ENCODE results near the gene JUP. TPM values are rescaled to one million over a fixed set of nuclear protein-coding genes. Genes with fewer than 3 reads are reported as not detected.

Gene JUP
- total RNA-seq, 3 donors from 2014 or later: 0.86 to 0.98 (median 0.92) TPM

DNA sequence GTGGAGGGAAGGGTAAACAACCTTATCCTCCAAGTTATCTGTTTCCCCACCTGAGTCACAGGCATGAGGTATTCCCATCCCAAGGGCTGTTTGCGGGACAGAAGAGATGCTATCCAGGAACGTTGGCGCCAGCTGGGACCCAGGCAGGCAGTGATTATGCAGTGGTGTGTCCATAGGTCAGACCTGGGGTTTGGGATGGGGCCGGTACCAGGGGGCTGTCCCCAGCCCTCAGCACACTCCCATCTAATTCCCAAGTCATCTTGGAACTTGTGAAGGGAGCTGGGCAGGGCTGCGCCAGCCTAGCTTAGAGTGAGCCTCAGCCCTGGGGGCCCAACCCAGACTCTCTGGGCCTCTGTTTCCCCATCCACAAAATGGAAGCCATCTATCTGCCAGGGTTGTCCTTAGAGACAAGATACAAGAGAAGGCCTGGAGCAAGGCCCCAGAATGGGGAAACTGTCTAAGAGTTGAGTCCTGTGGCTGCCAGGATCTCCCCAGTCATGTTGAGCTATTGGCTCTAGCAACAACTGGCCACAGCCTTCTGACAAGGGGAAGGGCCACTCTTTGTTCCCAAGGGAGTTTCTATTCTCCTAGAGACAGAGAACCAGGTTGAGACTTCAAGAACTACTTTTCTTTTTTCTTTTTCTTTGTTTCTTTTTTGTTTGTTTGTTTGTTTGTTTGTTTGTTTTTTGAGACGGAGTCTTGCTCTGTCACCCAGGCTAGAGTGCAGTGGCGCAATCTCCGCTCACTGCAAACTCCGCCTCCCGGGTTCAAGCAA lies 9.8 kb upstream of the JUP start:
- H3K4me3 Mint-ChIP-seq: no peak overlapping the region
- no peaks in the 10 kb centered on the region for H3K4me1 Mint-ChIP-seq (ENCODE audit: low read depth)
- no peak for DNase-seq
- no peaks in the 10 kb centered on the region for H3K27me3 Mint-ChIP-seq (ENCODE audit: low read depth)
- no peaks in the 10 kb centered on the region for H3K36me3 Mint-ChIP-seq (ENCODE audit: insufficient read depth)
- ATAC-seq: no peak
- H3K9me3 Mint-ChIP-seq: no peaks in the 10 kb centered on the region

DNA sequence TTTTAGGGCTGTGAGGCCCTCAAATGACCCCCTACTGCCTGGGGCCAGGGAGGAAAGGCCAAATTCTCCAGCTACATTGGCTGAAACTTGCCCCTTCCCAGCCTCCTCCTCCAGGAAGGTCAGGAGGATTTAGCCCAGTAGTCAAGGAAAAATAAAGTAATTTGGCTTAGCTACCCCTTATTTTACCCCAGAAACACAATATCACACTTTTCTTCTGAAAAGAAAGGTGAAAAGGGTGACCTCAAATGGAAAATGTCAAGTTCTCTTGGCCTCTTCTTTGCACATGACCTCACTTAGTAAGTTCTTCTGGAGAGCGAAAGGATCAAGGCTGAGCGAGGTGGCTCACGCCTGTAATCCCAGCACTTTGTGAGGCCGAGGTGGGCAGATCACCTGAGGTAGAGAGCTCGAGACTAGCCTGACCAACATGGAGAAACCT lies 8.0 kb upstream of the JUP start:
- Mint-ChIP-seq H3K9me3 (no peaks in the 10 kb centered on the region), H3K4me3 (no peak overlapping the region), H3K4me1 (ENCODE audit: low read depth) (peaks cover 3% of the 10 kb centered on the region), H3K36me3 (ENCODE audit: insufficient read depth) (no peaks in the 10 kb centered on the region), H3K27me3 (ENCODE audit: low read depth) (no peaks in the 10 kb centered on the region)
- DNase-seq (no peak), ATAC-seq (no peak)

DNA sequence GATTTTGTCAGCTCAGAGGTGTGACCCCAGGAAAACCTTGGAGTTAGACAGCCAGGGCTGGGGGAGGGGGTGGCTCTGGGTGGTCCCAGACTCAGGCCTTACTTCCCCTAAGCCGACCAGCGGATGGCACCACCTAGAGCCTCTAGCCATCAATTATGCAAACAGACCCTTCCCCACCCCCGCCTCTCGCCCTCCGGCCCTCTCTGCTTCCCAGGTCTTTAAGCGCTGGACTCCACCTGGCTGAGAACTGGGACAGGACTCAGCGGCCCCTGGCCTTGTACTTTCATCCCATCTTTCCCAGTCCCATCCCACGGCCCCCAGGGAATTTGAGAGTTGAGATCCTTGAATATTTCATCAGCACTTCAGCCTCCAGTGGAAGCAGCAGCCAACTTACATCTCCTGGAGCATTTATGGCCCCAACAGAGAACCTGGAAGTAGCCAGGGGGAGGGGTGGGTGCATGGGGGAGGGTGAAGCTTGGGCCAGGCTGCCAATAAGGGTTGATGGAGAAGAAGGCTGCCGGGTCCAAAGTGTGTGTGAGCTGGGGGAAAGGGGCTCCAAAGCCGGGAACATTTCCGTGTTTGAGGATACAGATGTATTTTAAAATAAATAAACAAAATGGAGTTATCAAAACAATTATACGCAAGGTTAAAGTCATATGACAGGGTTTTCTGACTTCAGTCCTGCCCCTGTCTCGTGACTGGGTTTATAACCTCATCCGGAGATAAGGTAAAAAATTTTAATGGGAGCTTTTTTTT lies 7.5 kb upstream of the JUP start:
- H3K36me3 Mint-ChIP-seq (ENCODE audit: insufficient read depth): no peaks in the 10 kb centered on the region
- no peak overlapping the region for H3K4me3 Mint-ChIP-seq
- DNase-seq: no peak
- H3K27me3 Mint-ChIP-seq (ENCODE audit: low read depth): no peaks in the 10 kb centered on the region
- peaks cover 3% of the 10 kb centered on the region for H3K4me1 Mint-ChIP-seq (ENCODE audit: low read depth)
- H3K9me3 Mint-ChIP-seq: no peaks in the 10 kb centered on the region
- no peak for ATAC-seq

DNA sequence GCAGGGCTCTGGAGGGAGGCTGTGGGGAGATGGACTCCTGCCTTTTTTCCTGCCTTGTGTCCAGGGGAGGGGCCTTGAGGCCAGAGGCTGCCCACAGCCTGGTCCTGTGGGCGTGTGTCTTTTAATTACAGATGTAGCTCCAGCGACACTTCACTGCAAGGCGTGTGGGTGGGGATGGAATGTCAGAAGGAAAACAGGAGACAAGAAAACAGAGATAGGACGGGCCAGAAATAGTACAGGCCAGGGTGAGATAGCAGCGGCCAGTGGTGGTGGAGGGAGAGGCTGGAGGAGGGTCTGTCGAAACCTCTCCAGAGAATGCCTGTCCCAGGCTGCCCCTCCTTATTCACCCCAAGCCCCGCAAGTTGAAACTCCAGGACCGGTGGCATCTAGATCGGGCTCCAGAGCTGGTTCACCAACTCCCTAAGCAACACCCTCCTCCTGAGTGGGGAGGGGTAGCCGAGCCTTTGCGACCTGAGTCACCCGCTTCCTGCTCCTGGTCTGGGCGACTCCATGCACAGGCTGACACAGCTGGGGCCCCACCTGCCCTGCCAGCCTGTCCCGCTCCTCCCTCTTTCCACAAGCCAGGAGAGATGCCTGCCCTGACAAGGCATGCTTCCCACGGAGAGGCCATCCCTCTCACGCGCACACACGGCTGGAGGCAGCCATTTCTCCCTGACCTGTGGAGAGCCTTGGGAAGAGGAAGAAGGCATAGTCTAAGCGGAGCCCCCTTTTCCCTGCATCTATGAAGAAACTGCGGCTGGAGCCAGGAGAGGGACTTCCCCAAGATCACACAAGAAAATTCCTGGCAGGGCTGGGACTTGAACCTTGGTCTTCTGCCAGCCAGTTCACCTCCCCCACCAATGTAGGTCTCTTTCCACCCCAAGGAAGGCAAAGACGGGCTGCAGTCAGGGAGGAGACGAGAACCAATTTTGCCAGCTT lies 6.6 kb upstream of the JUP start:
- no peaks in the 10 kb centered on the region for H3K27me3 Mint-ChIP-seq (ENCODE audit: low read depth)
- DNase-seq (no peak), ATAC-seq (no peak)
- no peak overlapping the region for H3K4me3 Mint-ChIP-seq
- H3K9me3 Mint-ChIP-seq: no peaks in the 10 kb centered on the region
- H3K4me1 Mint-ChIP-seq (ENCODE audit: low read depth): peaks cover 7% of the 10 kb centered on the region
- no peaks in the 10 kb centered on the region for H3K36me3 Mint-ChIP-seq (ENCODE audit: insufficient read depth)

DNA sequence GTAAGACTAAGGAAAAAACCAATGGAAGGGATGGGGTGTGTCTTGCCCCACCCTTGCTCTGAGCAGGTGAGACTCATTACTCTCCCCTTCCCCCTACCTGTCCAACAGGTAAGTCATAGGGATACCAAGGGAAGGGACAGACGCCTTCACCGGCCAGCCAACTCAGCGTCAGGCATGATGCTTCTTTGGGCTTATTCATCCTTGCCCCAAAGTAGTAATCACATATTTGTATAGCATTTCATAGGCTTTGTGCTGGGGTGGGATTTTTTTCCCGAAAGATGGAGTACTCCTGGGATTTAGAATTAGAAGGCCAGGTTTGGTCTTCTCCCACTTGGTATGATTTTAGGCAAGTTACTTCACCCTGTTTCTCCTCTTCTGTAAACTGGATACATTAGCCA lies 509 bp upstream of the JUP start:
- Mint-ChIP-seq H3K9me3 (no peaks in the 10 kb centered on the region), H3K36me3 (ENCODE audit: insufficient read depth) (no peaks in the 10 kb centered on the region), H3K4me1 (ENCODE audit: low read depth) (peaks cover 19% of the 10 kb centered on the region), H3K27me3 (ENCODE audit: low read depth) (peaks cover 16% of the 10 kb centered on the region), H3K4me3 (peak overlapping the region; percentile 66)
- no peak for ATAC-seq
- no peak for DNase-seq

DNA sequence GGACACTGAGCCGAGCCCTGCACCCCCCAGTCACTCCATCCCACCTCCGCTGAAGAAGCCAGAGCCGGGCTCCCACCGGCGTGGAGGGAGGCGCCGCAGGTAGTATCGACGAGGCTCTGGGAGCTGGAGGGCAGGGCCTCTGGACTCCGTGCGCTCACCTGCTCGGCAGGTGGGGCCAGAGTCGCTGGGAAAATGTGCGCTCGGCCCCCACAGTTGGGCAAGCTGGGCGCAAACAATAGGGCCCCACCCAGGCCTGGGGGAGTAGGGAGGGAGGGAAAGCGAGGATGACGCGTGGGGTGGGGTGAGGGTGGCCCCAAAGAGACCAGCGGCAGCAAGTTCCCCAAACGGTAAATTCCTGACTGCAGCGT lies 668 bp downstream of the JUP start:
- H3K4me3 Mint-ChIP-seq: peak overlapping the region; percentile 46
- H3K36me3 Mint-ChIP-seq (ENCODE audit: insufficient read depth): no peaks in the 10 kb centered on the region
- H3K9me3 Mint-ChIP-seq: no peaks in the 10 kb centered on the region
- no peak for DNase-seq
- ATAC-seq: no peak
- H3K27me3 Mint-ChIP-seq (ENCODE audit: low read depth): peaks cover 23% of the 10 kb centered on the region
- peaks cover 19% of the 10 kb centered on the region for H3K4me1 Mint-ChIP-seq (ENCODE audit: low read depth)

DNA sequence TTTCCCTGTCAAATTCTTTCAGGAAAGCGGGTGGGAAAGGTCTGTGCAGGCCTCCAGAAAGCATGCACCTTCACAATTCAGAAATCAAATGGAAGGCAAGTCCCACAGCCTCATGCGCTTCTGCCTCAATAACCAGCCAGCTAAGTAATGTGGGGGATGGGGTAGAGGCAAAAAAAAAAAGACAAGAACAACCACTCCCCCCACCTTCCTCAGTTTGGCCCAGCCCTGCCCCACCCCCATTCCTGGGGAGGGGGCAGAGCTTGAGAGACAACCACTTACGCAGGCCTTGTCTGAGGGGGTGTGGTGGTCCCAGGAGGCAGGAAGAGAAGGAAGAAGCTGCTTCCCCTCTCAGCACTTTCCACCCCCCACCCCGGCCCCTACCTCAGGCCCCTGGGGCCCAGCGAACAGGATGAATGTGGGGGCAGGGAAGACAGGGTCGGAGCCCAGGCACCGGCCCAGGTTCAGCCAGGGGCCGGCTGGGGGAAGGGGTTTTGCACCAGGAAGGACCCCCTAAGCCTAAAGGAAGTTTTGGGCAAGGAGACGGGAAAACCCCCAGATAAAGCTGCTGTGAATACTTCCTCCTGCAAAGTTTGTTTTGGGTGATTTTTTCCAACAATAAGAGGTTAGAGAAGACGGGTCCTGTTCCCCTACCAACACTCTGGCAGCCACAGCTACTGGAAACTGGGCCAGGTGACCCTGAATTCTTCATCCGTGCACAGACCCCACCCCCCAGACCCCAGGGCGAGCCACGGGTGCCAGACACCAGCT lies 1.2 kb downstream of the JUP start:
- ATAC-seq: no peak
- Mint-ChIP-seq H3K4me3 (peak overlapping the region; percentile 46), H3K4me1 (ENCODE audit: low read depth) (peaks cover 17% of the 10 kb centered on the region), H3K9me3 (no peaks in the 10 kb centered on the region), H3K36me3 (ENCODE audit: insufficient read depth) (no peaks in the 10 kb centered on the region), H3K27me3 (ENCODE audit: low read depth) (peaks cover 25% of the 10 kb centered on the region)
- no peak for DNase-seq

DNA sequence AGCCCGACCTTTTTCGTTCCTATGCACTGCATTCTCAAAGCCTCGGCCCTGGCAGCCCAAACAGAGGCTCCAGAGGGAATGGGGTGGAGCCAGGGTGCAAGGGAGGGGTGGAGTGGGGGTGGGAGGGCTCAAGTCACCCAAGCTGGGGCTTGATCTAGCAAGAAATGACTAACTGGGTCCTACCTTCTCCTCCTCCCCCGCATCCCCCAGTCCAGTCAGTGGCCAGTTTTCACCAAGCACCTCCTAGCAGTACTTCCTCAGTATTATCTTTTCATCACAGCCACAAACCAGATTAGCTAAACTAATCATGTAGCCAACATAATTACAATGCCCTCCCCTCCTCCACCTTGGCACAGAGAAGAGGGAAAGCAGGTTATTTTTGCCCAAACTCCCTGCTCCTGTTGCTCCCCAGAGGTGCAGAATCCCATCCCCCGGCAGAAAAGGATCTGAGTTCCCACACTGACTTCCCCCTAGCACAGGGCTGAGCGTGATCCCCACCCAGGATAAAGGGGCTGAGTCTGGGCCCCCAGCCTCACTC lies 2.2 kb downstream of the JUP start:
- H3K4me1 Mint-ChIP-seq (ENCODE audit: low read depth): peaks cover 17% of the 10 kb centered on the region
- DNase-seq: no peak
- H3K36me3 Mint-ChIP-seq (ENCODE audit: insufficient read depth): no peaks in the 10 kb centered on the region
- peaks cover 25% of the 10 kb centered on the region for H3K27me3 Mint-ChIP-seq (ENCODE audit: low read depth)
- H3K9me3 Mint-ChIP-seq: no peaks in the 10 kb centered on the region
- H3K4me3 Mint-ChIP-seq: peak overlapping the region; percentile 8
- ATAC-seq: no peak

DNA sequence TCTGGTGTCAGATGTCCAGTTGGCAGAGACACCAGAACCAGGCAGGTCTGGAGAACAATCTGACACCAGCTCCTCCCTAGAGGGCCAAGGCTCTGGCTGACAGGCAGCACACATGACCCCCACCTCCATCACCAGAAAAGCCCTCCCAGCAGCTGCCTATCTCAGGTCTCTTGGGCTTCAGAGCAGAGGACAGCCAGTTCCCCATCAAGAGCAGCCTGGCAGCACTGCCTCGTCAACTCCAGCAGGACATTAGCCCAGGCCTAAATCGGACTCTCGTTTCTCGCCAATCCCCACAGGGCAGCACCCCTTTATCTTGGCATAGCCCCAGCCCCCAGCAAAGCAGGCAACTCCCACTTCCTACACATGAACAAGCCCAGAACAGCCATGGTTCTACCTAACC lies 4.4 kb downstream of the JUP start:
- Mint-ChIP-seq H3K4me3 (no peak overlapping the region), H3K27me3 (ENCODE audit: low read depth) (peaks cover 25% of the 10 kb centered on the region), H3K36me3 (ENCODE audit: insufficient read depth) (no peaks in the 10 kb centered on the region), H3K4me1 (ENCODE audit: low read depth) (peaks cover 10% of the 10 kb centered on the region), H3K9me3 (no peaks in the 10 kb centered on the region)
- no peak for DNase-seq
- ATAC-seq: no peak

DNA sequence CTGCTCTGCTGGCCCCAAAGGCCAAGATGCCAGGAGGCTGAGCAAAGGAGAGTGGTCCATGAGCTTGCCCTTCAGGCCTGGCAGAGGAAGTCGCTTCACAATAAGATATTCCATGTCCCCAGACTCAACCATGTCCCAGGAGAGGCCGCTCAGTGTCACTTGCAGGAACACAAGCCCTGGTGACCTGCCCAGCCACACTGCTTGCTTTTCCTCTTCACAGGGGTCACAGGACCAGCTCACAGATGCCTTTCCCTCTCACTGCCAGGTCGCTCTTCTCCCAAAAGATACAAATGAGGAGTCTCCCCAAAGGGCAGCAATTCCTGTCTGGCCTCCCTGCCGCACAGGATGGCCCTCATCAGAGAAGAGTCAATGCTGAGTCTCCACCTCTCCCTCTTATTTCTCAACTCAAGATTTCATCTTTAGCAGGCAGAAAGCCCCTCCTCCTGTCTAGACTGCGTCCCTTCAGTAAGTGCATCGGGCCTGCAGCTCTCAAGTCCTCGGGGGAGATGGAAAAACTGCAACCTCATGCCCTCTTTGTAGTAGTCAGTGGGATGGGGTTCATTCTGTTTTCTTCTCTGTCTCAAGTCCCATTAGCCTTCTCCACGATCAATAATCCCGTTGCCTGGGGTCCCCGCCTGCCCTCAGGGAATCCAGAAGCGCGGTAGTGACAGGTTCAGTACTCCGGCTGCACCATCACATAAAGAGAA lies 5.0 kb downstream of the JUP start:
- Mint-ChIP-seq H3K36me3 (ENCODE audit: insufficient read depth) (no peaks in the 10 kb centered on the region), H3K27me3 (ENCODE audit: low read depth) (peaks cover 20% of the 10 kb centered on the region), H3K4me3 (no peak overlapping the region), H3K9me3 (no peaks in the 10 kb centered on the region), H3K4me1 (ENCODE audit: low read depth) (peaks cover 7% of the 10 kb centered on the region)
- no peak for DNase-seq
- no peak for ATAC-seq

DNA sequence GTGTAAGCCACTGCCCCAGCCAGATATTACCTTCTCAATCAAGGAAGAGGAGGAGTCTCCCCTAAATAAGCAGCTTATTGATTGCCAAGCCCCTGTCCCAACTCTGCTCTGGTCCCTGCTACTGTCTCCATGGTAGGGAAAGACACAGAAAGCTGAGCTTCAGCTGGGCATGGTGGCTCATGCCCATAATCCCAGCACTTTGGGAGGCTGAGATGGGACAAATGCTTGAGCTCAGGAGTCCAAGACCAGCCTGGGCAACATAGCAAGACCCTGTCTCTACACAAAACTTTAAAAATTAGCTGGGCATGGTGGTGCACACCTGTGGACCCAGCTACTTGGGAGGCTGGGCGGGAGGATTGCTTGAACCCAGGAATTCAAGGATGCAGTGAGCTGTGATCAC lies 6.6 kb downstream of the JUP start:
- no peaks in the 10 kb centered on the region for H3K36me3 Mint-ChIP-seq (ENCODE audit: insufficient read depth)
- no peak overlapping the region for H3K4me3 Mint-ChIP-seq
- DNase-seq (no peak), ATAC-seq (no peak)
- peaks cover 21% of the 10 kb centered on the region for H3K27me3 Mint-ChIP-seq (ENCODE audit: low read depth)
- no peaks in the 10 kb centered on the region for H3K9me3 Mint-ChIP-seq
- H3K4me1 Mint-ChIP-seq (ENCODE audit: low read depth): peaks cover 4% of the 10 kb centered on the region

DNA sequence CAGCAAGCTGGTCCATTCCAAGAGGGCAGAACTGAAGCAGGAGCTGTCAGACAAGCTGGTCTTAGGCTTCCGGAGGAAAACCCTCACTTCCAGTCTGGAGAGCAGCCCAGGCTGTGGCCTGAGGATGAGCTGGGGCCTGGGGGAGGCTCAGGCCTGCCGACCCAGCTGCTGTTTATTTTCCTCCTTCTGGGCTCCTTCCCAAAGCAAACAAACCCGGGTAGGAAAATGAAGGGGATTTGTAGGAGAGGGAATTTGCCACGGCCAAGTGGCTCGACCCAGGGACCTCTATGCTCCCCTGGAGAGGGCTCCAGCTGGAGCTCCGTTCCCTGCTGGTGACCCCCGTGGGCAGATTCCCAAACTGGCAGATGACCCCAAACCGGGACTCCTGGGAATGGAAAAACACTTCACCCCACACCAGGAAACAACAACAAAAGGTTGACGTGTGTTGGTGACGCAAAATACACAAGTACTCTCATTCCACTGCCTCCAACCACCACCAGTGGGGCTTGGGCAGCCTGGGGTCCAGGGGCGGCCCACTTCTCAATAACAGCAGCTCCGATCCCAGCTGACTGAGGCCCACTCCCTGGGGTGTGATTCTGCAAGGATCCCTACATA lies 8.8 kb downstream of the JUP start:
- DNase-seq: no peak
- no peak for ATAC-seq
- no peaks in the 10 kb centered on the region for H3K9me3 Mint-ChIP-seq
- H3K36me3 Mint-ChIP-seq (ENCODE audit: insufficient read depth): no peaks in the 10 kb centered on the region
- no peak overlapping the region for H3K4me3 Mint-ChIP-seq
- H3K4me1 Mint-ChIP-seq (ENCODE audit: low read depth): no peaks in the 10 kb centered on the region
- peaks cover 18% of the 10 kb centered on the region for H3K27me3 Mint-ChIP-seq (ENCODE audit: low read depth)

DNA sequence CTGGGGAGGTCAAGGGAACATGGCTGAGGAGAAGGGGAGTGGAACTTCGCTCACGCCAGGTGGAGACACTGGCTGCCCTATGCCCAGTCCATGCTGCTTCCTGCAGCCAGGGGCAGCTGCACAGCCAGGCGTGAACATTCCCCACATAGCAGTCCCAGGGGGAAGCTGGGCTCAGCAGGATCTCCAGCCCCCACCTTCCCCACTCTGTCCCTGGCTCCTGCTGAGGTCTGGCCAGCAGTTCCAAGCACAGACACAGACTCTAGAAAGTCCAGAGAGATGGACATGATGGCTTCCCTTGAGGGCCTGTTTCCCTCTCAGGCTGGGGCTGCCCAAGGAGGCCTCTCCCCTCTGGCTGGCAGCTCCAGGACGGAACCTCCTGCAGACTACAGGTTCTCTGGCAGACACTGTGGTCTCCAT lies 9.3 kb downstream of the JUP start:
- no peak overlapping the region for H3K4me3 Mint-ChIP-seq
- ATAC-seq: no peak
- H3K27me3 Mint-ChIP-seq (ENCODE audit: low read depth): peaks cover 19% of the 10 kb centered on the region

More for the DNA sequence above, 9.3 kb downstream of the JUP start:
- Mint-ChIP-seq H3K9me3 (no peaks in the 10 kb centered on the region), H3K36me3 (ENCODE audit: insufficient read depth) (no peaks in the 10 kb centered on the region), H3K4me1 (ENCODE audit: low read depth) (no peaks in the 10 kb centered on the region)
- DNase-seq: no peak

Data from activated T-cell treated with anti-CD3 and anti-CD28 coated beads, Interleukin-2, amount 50 U/mL, for 4 hours (primary cell).